Measurements from ENCODE around the gene DNAH2. TPM values are rescaled to one million over a fixed set of nuclear protein-coding genes. Genes with fewer than 3 reads are reported as not detected.

DNAH2 gene
- total and polyA plus RNA-seq, 2 of the 8 experiments (the other 6 are each of a cell fraction or from before 2014, with no cell fraction given): 0.13 to 0.18 TPM

DNA sequence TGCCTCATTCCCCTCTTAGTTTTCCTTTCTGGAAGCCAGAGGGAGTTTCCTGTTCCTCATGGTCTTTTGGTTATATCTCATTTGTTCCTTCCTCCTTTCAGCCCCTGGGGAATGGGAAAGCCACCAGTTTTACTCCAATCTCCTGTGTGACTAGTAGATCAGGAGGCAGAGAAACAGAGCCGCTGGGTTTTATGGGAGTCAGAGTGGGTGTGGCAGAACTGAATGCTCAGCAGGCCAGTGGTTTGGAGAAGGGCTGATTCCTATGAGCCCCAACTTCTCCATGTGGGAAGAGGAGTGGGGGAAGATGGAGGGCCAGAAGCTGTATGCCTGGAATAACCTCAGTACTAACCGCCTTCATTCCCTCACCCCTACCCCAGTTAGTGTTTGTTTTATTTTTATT, 4.1 kb downstream of the DNAH2 start:
- H3K79me1 ChIP-seq (ENCODE audit: low read depth, low read length): no peaks in the 10 kb centered on the region; the same call in 1 of the 2 replicates
- no peak overlapping the region for H2AK5ac ChIP-seq (ENCODE audit: low read depth, low read length)
- peaks cover 0 to 14% (median 7%) of the 10 kb centered on the region in 4 experiments; a peak in 3 of 7 replicates for H3K27me3 ChIP-seq (replicated peaks in 1 of 4; ENCODE audit: control insufficient read depth in 3 of 4, extremely low read depth in 1 of 4, insufficient read depth in 3 of 4, low read length in 3 of 4)
- peaks cover under 1 to 9% (median 4%) of the 10 kb centered on the region in 4 experiments; a peak in 5 of 7 replicates for H3K4me1 ChIP-seq (replicated peaks in 1 of 4; ENCODE audit: control insufficient read depth in 3 of 4, insufficient read depth in 4 of 4, low read length in 3 of 4)
- no peak overlapping the region for H3K4me2 ChIP-seq (ENCODE audit: insufficient read depth in 1 of 2, low read depth in 2 of 2, low read length in 2 of 2)
- no peak overlapping the region for H2BK12ac ChIP-seq (ENCODE audit: low read depth, low read length)
- H2BK15ac ChIP-seq (ENCODE audit: low read length): no peak overlapping the region
- no peak overlapping the region for H4K91ac ChIP-seq (replicated peaks; ENCODE audit: insufficient read length, low read length)
- H4K20me1 ChIP-seq (replicated peaks in 1 of 2; ENCODE audit: control insufficient read depth in 1 of 2, insufficient read depth in 2 of 2, low read length in 2 of 2): no peaks in the 10 kb centered on the region
- DNase-seq (ENCODE audit: low read depth in 1 of 2, low spot score in 2 of 2) (no peak), FAIRE-seq (no peak)
- TF ChIP-seq RNF2 (IDR thresholded peaks at IDR 0.05; ENCODE audit: borderline replicate concordance, low read depth, low read length, missing control alignments, poor library complexity, severe bottlenecking) (no peak), SRF (IDR thresholded peaks at IDR 0.05; ENCODE audit: low read depth, low read length) (no peak), MAFK (IDR thresholded peaks at IDR 0.05; ENCODE audit: low read depth, low read length) (no peak), GABPA (IDR thresholded peaks at IDR 0.05; ENCODE audit: borderline replicate concordance, insufficient read depth, low read length) (no peak), CEBPB (IDR thresholded peaks at IDR 0.05; ENCODE audit: low read depth, low read length) (no peak), JUN (IDR thresholded peaks at IDR 0.05; ENCODE audit: low read depth, low read length) (no peak)
- ChIA-PET POLR2A (ENCODE audit: partially characterized antibody) (interaction anchor here (0.6 to 1.3 kb wide), 2 partner anchors 33 to 79 kb away, joined by 3 read pairs; partner anchors contain the start of gene WRAP53), CTCF (ENCODE audit: partially characterized antibody) (interaction anchor here (1.0 to 1.5 kb wide), 2 partner anchors 7 to 10 kb away, joined by 3 to 4 read pairs; no protein-coding TSS in a partner anchor)
- 82% methylated on average over 2 of the region's 2 CpGs; no CpG with 5 or more reads in 1 of the 2 experiments for WGBS, 2 experiments (ENCODE audit: extremely low coverage in 1 of 2, insufficient coverage in 1 of 2, insufficient read length in 1 of 2, insufficient replicate concordance in 2 of 2, low coverage in 1 of 2, low lambda C conversion rate in 2 of 2, missing lambda C conversion rate in 1 of 2)
- H3K23me2 ChIP-seq (ENCODE audit: low read depth, low read length): peaks cover 4% of the 10 kb centered on the region
- no peak overlapping the region for H3K23ac ChIP-seq (ENCODE audit: insufficient read length)
- no peak overlapping the region for H3K14ac ChIP-seq (ENCODE audit: insufficient read length)
- H4K8ac ChIP-seq (ENCODE audit: extremely low read depth, insufficient read depth, low read length): no peak overlapping the region
- H4K5ac ChIP-seq (ENCODE audit: insufficient read length, low read depth, low read length): no peak overlapping the region
- no peak overlapping the region for H3K4me3 ChIP-seq (ENCODE audit: extremely low read depth in 1 of 4, insufficient read depth in 2 of 4, low read depth in 3 of 4, low read length in 4 of 4)
- H2AFZ ChIP-seq (ENCODE audit: low read length): no peak overlapping the region
- H3K4ac ChIP-seq (replicated peaks; ENCODE audit: insufficient read length, low read depth, low read length): no peak overlapping the region
- H3K27ac ChIP-seq (ENCODE audit: low read depth, low read length): no peak overlapping the region
- no peak overlapping the region for H3K18ac ChIP-seq (ENCODE audit: extremely low read depth, low read length)
- H2BK5ac ChIP-seq (ENCODE audit: low read depth, low read length): no peak overlapping the region
- no peak overlapping the region for H3K9ac ChIP-seq (replicated peaks in 1 of 4; ENCODE audit: extremely low read depth in 1 of 4, low read depth in 3 of 4, low read length in 3 of 4)
- H3K56ac ChIP-seq (replicated peaks; ENCODE audit: insufficient read length, low read depth, low read length): no peak overlapping the region
- no peak overlapping the region for H2BK20ac ChIP-seq (ENCODE audit: low read length)
- no peaks in the 10 kb centered on the region for H3K79me2 ChIP-seq (ENCODE audit: control insufficient read depth in 1 of 2, insufficient read depth in 2 of 2, low read length in 2 of 2)
- H3K36me3 ChIP-seq (ENCODE audit: control insufficient read depth in 2 of 4, insufficient read depth in 4 of 4, low read length in 3 of 4): no peaks in the 10 kb centered on the region
- H3K9me3 ChIP-seq (ENCODE audit: insufficient read depth in 2 of 2, low read depth in 1 of 2, low read length in 1 of 2): no peaks in the 10 kb centered on the region
- H2BK120ac ChIP-seq (replicated peaks; ENCODE audit: low read depth, low read length): no peak overlapping the region
